B cell (primary cell): Measurements from ENCODE around the gene CTNNA2.

Experiments used
- EZH2 ChIP-seq: IDR thresholded peaks from 2 replicates; pipeline ENCODE4 v1.6.1; 2012; ENCODE audit warnings: borderline replicate concordance, low read depth, mild to moderate bottlenecking, moderate library complexity, low read length; ENCODE audit not compliant: insufficient read depth, poor library complexity, severe bottlenecking
- TF ChIP-seq, protein P1 (sequence below): fragments of 200-600 bp; IDR thresholded peaks from one replicate; pipeline ENCODE4 v1.8.0; 2022; ENCODE audit warnings: antibody characterized with exemption, mild to moderate bottlenecking

DNA sequence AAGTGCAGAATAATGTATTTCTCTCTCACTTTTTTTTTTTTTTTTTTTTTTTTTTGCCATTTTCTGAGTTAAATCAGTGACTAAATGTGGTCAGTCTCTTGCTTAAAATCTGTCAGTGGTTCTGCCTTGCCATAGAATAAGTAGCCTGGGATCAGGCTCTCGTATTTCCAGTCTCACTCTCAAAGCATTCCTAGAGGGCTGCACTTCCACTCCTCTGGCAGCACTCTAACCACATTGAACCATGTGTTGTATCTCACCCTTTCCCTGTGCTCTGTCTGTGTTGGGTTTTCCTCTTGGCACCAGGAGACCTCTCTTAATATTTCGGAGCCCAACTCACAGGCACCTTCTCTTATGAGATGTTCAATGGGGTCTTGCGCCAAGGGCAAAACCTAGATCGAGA, 304.4 kb downstream of the CTNNA2 start:
- TF ChIP-seq, protein P1, sequence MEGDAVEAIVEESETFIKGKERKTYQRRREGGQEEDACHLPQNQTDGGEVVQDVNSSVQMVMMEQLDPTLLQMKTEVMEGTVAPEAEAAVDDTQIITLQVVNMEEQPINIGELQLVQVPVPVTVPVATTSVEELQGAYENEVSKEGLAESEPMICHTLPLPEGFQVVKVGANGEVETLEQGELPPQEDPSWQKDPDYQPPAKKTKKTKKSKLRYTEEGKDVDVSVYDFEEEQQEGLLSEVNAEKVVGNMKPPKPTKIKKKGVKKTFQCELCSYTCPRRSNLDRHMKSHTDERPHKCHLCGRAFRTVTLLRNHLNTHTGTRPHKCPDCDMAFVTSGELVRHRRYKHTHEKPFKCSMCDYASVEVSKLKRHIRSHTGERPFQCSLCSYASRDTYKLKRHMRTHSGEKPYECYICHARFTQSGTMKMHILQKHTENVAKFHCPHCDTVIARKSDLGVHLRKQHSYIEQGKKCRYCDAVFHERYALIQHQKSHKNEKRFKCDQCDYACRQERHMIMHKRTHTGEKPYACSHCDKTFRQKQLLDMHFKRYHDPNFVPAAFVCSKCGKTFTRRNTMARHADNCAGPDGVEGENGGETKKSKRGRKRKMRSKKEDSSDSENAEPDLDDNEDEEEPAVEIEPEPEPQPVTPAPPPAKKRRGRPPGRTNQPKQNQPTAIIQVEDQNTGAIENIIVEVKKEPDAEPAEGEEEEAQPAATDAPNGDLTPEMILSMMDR = no peak
- no peak for TF ChIP-seq EZH2
